GM12891 (cell line): ENCODE data around the gene SSBP2.
"Not testable (repeated sequence)": the region's sequence is repeated elsewhere in the genome, so short reads cannot be mapped to it uniquely, and the experiment has no call there.

Experiments used
- DNase-seq: peaks from one replicate; pipeline ENCODE4 v3.0.0; 2011; ENCODE audit warnings: low spot score; ENCODE audit not compliant: insufficient read length
- FAIRE-seq: peaks from 2 replicates; lab custom pipeline; 2011; peaks lifted over from hg19 to GRCh38; lab: Jason Lieb, UNC
- PAX5 ChIP-seq: IDR thresholded peaks from 2 replicates; pipeline ENCODE4 v1.6.1; 2011; ENCODE audit warnings: low read length, moderate library complexity, mild to moderate bottlenecking; ENCODE audit not compliant: insufficient read depth, severe bottlenecking
- POLR2A ChIP-seq: IDR thresholded peaks from 2 replicates; pipeline ENCODE4 v1.6.1; 2011; ENCODE audit warnings: low read depth, low read length, control low read depth
- POLR2AphosphoS5 ChIP-seq: IDR thresholded peaks from 2 replicates; pipeline ENCODE4 v1.6.1; 2011; ENCODE audit warnings: low read depth, low read length, control low read depth
- POU2F2 ChIP-seq: IDR thresholded peaks from 2 replicates; pipeline ENCODE4 v1.6.1; 2011; ENCODE audit warnings: low read depth, mild to moderate bottlenecking, control low read depth, low read length, moderate library complexity
- SPI1 ChIP-seq: IDR thresholded peaks from 2 replicates; pipeline ENCODE4 v1.6.1; 2011; ENCODE audit warnings: low read depth, low read length, control low read depth
- TAF1 ChIP-seq: IDR thresholded peaks from 2 replicates; pipeline ENCODE4 v1.6.1; 2011; ENCODE audit warnings: low read depth, low read length, control low read depth

Gene SSBP2

GRCh38 chr5:81517462-81517861 is 233.4 kb downstream of the SSBP2 start:
- DNase-seq (no peak), FAIRE-seq (no peak)

GRCh38 chr5:81516091-81516490 is 234.8 kb downstream of the SSBP2 start:
- FAIRE-seq (no peak), DNase-seq (no peak)
- TF ChIP-seq PAX5: no peak
- TF ChIP-seq POLR2AphosphoS5: no peak
- TF ChIP-seq SPI1: no peak
- no peak for TF ChIP-seq POU2F2
- no peak for TF ChIP-seq TAF1
- TF ChIP-seq POLR2A: no peak

More at GRCh38 chr5:81517462-81517861, 233.4 kb downstream of the SSBP2 start:
- TF ChIP-seq POLR2A: no peak
- TF ChIP-seq PAX5: no peak
- TF ChIP-seq POLR2AphosphoS5: no peak
- TF ChIP-seq TAF1: no peak
- no peak for TF ChIP-seq SPI1

GRCh38 chr5:81513982-81514381 is 236.9 kb downstream of the SSBP2 start:
- TF ChIP-seq POLR2A (no peak), SPI1 (no peak), POU2F2 (no peak), TAF1 (no peak), PAX5 (no peak), POLR2AphosphoS5 (no peak)
- FAIRE-seq: no peak

GRCh38 chr5:81513473-81513872 is 237.4 kb downstream of the SSBP2 start:
- FAIRE-seq: no peak
- DNase-seq: no peak
- TF ChIP-seq POLR2A (no peak), POU2F2 (no peak), PAX5 (no peak), TAF1 (no peak), SPI1 (no peak), POLR2AphosphoS5 (no peak)

More at GRCh38 chr5:81513982-81514381, 236.9 kb downstream of the SSBP2 start:
- DNase-seq: no peak

- DNase-seq: peak; percentile 28
- TF ChIP-seq POLR2AphosphoS5 (no peak), PAX5 (no peak), TAF1 (no peak), SPI1 (no peak), POLR2A (no peak), POU2F2 (no peak)
- FAIRE-seq: peak; percentile 85
Measured at GRCh38 chr5:81506900-81507588, 243.9 kb downstream of the SSBP2 start.

- no peak for FAIRE-seq
- no peak for DNase-seq
- TF ChIP-seq PAX5 (no peak), POLR2A (no peak), POU2F2 (no peak), TAF1 (no peak), POLR2AphosphoS5 (no peak), SPI1 (no peak)
Measured at GRCh38 chr5:81506378-81506777, 244.5 kb downstream of the SSBP2 start.

- TF ChIP-seq POLR2A (no peak), SPI1 (no peak), TAF1 (no peak), POLR2AphosphoS5 (no peak), POU2F2 (no peak), PAX5 (no peak)
- FAIRE-seq (peak; percentile 43), DNase-seq (peak; percentile 3)
Measured at GRCh38 chr5:81505672-81506071, 245.2 kb downstream of the SSBP2 start.

- FAIRE-seq, DNase-seq: not testable (repeated sequence)
Measured at GRCh38 chr5:81503602-81504001, 247.3 kb downstream of the SSBP2 start.

GRCh38 chr5:81495286-81495685 is 255.6 kb downstream of the SSBP2 start:
- TF ChIP-seq PAX5 (no peak), POLR2A (no peak), TAF1 (no peak), SPI1 (no peak), POLR2AphosphoS5 (no peak), POU2F2 (no peak)
- DNase-seq: no peak
- no peak for FAIRE-seq

GRCh38 chr5:81488862-81489261 is 262.0 kb downstream of the SSBP2 start:
- FAIRE-seq (no peak), DNase-seq (no peak)
- TF ChIP-seq TAF1: no peak
- TF ChIP-seq POLR2A: no peak
- TF ChIP-seq POU2F2: no peak
- TF ChIP-seq PAX5: no peak
- TF ChIP-seq SPI1: no peak
- no peak for TF ChIP-seq POLR2AphosphoS5
